Panc1 (cell line): ENCODE measurements around the gene OR6J1.

Source experiments
- CTCF ChIP-seq: fragments of 450-650 bp; IDR thresholded peaks from 2 replicates; pipeline ENCODE4 v1.5.1; 2017; ENCODE audit warnings: mild to moderate bottlenecking
- POLR2AphosphoS5 ChIP-seq: IDR thresholded peaks from 2 replicates; pipeline ENCODE4 v1.6.1; 2012; ENCODE audit warnings: mild to moderate bottlenecking, low read depth, low read length, moderate library complexity
- TCF7L2 ChIP-seq: IDR thresholded peaks from 2 replicates; pipeline ENCODE4 v1.6.1; 2011; ENCODE audit warnings: mild to moderate bottlenecking, low read depth, low read length, inconsistent platforms

GRCh38 chr14:22596354-22596879 is 47.7 kb downstream of the OR6J1 start:
- TF ChIP-seq CTCF (no peak), TCF7L2 (no peak), POLR2AphosphoS5 (no peak)
